Liver (tissue), 2 donors: ENCODE results near the gene APP.

Experiments
- TF ChIP-seq, protein P1 (sequence below): IDR thresholded peaks from 2 replicates; pipeline ENCODE4 v1.6.1; 2016; ENCODE audit warnings: antibody characterized with exemption, mild to moderate bottlenecking
- TF ChIP-seq, protein P2 (sequence below): fragments of 150-350 bp; IDR thresholded peaks from 2 replicates; pipeline ENCODE4 v1.5.1; 2017; ENCODE audit warnings: improper control_type of control experiment, low read depth, low read length; ENCODE audit not compliant: missing input control
- TF ChIP-seq, protein P3 (sequence below): IDR thresholded peaks from 2 replicates; pipeline ENCODE4 v1.6.1; 2016; ENCODE audit warnings: antibody characterized with exemption
- donor health status: healthy.

DNA sequence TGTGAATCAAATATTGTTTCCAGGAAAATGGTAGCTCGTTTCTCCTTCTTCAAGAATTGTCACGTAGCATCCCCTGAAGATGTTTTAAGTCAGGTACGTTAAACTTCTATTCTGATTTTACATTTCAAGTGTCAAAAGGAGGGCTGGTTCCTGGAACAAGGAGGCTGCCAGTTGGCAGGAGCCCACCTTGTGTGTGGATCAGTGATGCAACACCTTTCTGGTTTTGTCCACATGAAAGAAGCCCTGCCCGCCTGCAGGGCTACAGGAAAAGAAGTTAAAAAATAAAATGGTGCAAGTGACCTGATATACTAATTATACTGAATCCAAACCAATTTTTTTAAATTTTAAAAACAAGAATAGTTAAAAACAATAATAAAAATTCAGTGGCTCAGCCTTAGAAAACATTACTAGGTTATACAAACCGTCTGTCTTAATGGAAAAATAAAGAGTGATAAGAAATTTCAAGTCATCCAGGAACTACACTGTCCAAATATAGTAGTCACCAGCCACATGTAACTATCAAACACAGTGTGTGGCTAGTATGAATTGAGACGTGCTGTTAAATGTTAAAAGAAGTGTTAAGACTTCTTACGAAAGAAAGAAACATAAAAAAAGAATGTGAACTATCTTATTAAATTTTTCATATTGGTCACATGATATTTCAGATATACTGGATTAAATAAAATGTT is 123.1 kb downstream of the APP start:
- TF ChIP-seq, protein P1, sequence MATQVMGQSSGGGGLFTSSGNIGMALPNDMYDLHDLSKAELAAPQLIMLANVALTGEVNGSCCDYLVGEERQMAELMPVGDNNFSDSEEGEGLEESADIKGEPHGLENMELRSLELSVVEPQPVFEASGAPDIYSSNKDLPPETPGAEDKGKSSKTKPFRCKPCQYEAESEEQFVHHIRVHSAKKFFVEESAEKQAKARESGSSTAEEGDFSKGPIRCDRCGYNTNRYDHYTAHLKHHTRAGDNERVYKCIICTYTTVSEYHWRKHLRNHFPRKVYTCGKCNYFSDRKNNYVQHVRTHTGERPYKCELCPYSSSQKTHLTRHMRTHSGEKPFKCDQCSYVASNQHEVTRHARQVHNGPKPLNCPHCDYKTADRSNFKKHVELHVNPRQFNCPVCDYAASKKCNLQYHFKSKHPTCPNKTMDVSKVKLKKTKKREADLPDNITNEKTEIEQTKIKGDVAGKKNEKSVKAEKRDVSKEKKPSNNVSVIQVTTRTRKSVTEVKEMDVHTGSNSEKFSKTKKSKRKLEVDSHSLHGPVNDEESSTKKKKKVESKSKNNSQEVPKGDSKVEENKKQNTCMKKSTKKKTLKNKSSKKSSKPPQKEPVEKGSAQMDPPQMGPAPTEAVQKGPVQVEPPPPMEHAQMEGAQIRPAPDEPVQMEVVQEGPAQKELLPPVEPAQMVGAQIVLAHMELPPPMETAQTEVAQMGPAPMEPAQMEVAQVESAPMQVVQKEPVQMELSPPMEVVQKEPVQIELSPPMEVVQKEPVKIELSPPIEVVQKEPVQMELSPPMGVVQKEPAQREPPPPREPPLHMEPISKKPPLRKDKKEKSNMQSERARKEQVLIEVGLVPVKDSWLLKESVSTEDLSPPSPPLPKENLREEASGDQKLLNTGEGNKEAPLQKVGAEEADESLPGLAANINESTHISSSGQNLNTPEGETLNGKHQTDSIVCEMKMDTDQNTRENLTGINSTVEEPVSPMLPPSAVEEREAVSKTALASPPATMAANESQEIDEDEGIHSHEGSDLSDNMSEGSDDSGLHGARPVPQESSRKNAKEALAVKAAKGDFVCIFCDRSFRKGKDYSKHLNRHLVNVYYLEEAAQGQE, result no peak
- TF ChIP-seq, protein P2, sequence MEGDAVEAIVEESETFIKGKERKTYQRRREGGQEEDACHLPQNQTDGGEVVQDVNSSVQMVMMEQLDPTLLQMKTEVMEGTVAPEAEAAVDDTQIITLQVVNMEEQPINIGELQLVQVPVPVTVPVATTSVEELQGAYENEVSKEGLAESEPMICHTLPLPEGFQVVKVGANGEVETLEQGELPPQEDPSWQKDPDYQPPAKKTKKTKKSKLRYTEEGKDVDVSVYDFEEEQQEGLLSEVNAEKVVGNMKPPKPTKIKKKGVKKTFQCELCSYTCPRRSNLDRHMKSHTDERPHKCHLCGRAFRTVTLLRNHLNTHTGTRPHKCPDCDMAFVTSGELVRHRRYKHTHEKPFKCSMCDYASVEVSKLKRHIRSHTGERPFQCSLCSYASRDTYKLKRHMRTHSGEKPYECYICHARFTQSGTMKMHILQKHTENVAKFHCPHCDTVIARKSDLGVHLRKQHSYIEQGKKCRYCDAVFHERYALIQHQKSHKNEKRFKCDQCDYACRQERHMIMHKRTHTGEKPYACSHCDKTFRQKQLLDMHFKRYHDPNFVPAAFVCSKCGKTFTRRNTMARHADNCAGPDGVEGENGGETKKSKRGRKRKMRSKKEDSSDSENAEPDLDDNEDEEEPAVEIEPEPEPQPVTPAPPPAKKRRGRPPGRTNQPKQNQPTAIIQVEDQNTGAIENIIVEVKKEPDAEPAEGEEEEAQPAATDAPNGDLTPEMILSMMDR, result no peak
- TF ChIP-seq, protein P3, sequence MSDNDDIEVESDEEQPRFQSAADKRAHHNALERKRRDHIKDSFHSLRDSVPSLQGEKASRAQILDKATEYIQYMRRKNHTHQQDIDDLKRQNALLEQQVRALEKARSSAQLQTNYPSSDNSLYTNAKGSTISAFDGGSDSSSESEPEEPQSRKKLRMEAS, result no peak
